ENCODE results near the gene C1orf210.

GRCh38 chr1:43251024-43251423 is 34.4 kb downstream of the C1orf210 start:
- no peak for TF ChIP-seq POLR2A (IDR thresholded peaks at IDR 0.05)
- TF ChIP-seq, protein P1, sequence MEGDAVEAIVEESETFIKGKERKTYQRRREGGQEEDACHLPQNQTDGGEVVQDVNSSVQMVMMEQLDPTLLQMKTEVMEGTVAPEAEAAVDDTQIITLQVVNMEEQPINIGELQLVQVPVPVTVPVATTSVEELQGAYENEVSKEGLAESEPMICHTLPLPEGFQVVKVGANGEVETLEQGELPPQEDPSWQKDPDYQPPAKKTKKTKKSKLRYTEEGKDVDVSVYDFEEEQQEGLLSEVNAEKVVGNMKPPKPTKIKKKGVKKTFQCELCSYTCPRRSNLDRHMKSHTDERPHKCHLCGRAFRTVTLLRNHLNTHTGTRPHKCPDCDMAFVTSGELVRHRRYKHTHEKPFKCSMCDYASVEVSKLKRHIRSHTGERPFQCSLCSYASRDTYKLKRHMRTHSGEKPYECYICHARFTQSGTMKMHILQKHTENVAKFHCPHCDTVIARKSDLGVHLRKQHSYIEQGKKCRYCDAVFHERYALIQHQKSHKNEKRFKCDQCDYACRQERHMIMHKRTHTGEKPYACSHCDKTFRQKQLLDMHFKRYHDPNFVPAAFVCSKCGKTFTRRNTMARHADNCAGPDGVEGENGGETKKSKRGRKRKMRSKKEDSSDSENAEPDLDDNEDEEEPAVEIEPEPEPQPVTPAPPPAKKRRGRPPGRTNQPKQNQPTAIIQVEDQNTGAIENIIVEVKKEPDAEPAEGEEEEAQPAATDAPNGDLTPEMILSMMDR (IDR thresholded peaks at IDR 0.05) = no peak
